ENCODE measurements around the gene RHOBTB1. TPM values are rescaled to one million over a fixed set of nuclear protein-coding genes. Genes with fewer than 3 reads are reported as not detected.

Gene RHOBTB1
- total RNA-seq, 4 donors from 2014 or later, result 16.7 to 37.3 (median 22.8) TPM

DNA sequence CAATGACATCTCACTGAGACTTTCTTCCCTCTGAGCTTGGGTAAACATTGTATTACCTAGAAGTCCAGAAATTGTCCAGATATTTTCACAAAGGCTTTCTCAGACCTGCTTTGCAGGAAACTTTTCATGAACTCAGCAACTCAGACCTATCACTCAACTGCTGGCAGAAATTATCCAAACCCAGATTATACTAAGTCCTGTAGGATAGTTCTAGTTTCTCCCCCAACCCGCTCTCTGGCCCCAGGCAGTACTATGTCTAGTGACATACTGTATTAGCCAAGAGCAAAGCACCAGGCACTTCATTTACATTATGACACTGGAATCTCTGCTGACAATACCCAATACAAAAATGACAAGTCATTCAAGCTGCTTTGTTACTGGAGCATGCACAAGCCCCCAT lies 75.0 kb downstream of the RHOBTB1 start:
- TF ChIP-seq, protein P1, sequence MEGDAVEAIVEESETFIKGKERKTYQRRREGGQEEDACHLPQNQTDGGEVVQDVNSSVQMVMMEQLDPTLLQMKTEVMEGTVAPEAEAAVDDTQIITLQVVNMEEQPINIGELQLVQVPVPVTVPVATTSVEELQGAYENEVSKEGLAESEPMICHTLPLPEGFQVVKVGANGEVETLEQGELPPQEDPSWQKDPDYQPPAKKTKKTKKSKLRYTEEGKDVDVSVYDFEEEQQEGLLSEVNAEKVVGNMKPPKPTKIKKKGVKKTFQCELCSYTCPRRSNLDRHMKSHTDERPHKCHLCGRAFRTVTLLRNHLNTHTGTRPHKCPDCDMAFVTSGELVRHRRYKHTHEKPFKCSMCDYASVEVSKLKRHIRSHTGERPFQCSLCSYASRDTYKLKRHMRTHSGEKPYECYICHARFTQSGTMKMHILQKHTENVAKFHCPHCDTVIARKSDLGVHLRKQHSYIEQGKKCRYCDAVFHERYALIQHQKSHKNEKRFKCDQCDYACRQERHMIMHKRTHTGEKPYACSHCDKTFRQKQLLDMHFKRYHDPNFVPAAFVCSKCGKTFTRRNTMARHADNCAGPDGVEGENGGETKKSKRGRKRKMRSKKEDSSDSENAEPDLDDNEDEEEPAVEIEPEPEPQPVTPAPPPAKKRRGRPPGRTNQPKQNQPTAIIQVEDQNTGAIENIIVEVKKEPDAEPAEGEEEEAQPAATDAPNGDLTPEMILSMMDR (IDR thresholded peaks at IDR 0.05; ENCODE audit: low read depth), result no peak

DNA sequence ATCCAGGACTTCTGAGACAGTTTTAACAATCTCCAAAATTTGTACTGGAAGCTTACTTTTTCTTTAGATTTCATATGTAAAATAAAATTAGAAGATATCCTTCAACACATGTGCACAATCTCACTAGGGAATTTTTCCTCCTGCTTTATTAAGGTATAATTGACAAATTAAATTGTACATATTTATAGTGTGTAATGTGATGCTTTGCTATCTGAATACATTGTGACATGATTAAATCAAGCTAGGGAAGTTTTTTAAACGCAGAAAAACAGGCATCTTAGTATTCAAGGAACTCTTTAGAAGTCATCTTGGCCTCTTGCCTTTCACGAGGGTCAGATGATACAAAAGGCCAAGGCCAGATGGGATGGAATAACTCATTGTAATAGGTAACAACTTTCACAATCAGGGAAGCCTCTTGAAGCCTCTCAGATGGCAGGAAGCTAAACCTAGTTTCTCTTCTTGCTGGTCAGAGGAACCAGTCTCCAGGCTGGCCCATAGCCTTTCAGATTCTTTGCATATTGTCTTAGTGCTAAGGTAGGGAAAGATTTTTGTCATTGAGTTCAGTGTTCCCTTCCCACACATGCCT lies 78.7 kb downstream of the RHOBTB1 start:
- TF ChIP-seq, protein P1 (IDR thresholded peaks at IDR 0.05; ENCODE audit: low read depth), result no peak

DNA sequence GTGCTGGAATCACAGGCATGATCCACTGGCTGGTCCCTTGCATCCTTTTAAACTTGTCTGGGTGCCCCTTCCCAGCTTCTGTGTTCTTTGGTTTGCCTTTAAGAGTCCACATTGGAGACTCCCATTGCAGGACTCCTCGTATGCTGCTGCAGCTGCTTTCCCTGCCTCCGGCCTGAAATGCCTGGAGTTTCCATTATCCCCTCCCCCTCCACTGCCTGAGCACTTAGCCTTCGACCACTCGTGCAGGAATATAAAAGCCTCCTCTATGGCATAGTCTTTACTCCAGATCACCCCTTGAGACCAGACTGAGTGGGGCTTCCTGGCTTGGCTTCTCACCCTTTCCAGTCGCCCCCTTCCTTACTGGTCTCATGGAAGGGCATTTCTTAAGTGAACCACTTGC lies 80.2 kb downstream of the RHOBTB1 start:
- TF ChIP-seq, protein P1 (IDR thresholded peaks at IDR 0.05; ENCODE audit: low read depth), result no peak

DNA sequence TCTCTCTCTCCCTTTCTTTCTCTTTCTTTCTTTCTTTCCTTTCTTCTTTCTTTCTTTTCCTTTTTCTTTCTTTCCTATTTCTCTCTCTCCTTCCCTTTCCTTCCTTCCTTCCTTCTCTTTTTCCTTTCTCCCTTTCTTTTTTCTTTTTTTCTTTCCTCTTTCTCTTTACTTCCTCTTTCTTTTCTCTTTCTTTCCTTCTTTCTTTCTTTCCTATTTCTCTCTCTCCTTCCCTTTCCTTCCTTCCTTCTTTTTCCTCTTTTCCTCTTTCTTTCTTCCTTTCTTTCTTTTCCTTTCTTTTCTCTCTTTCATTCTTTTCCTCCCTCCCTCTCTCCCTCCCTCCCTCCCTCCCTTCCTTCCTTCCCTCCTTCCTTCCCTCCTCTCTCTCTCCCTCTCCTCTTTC lies 81.5 kb downstream of the RHOBTB1 start:
- TF ChIP-seq, protein P1 (IDR thresholded peaks at IDR 0.05; ENCODE audit: low read depth), result no peak

DNA sequence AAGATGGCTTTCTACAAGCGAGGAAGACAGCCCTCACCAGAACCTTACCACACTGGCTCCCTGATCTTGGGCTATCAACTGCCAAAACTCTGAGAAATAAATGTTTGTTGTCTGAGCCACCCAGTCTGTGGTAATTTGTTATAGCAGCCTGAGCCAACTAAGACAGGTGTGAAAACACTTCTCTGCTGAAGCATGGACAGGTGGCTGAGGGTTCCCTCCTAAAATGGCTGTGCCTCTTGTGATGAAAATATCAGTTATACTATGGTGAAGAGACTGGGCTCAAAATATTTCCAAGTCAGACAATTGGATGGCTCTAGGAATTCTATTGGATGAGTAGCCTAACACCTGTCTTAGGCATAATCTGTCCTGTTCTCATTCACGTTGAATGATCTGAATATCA lies 87.6 kb downstream of the RHOBTB1 start:
- TF ChIP-seq, protein P1 (IDR thresholded peaks at IDR 0.05; ENCODE audit: low read depth), result no peak

DNA sequence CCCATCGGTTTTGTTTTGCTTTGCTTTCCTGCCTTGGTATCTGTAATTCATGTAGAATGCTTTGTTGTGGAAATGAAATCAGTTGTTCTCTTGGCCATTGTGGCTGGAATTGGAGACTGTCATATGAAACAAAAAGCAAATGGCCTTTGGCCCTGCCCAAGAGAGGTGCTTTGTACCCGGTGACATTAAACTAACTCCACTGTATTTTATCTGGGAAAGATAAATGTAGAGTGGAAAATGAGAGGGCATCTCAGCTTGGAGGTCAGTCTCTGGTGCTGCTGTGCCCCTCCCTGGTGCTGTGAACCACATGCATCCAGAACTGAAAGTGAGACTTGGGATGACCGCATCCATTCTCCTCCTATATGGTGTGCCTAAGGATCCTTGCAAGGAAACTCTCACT lies 90.3 kb downstream of the RHOBTB1 start:
- TF ChIP-seq, protein P1 (IDR thresholded peaks at IDR 0.05; ENCODE audit: low read depth), result no peak

DNA sequence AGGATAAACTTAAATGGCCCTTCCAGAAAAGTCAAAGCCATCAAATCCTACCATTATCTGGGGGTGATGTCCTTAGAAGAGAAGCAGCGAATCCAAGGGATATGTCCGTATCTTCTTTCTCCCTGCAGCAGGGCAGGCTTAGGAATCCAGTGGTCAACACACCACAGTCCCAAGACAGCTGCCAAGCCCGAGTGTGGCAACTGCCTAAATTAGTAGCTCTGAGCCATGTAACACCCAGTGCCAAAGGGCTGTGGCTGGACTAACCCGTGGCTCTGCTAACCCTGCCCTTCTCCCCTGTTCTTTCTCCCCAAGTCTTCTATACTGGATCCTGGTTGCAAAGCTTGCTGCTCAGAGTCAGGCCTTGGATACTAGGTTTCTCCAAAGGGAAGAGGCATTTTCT lies 90.9 kb downstream of the RHOBTB1 start:
- TF ChIP-seq, protein P1 (IDR thresholded peaks at IDR 0.05; ENCODE audit: low read depth), result no peak

All from subcutaneous adipose tissue (tissue), 4 donors.